ENCODE results near the gene TMPRSS6.

- TF ChIP-seq POLR2A (IDR thresholded peaks at IDR 0.05), result no peak
- no peak for TF ChIP-seq CTCF (IDR thresholded peaks at IDR 0.05)
- TF ChIP-seq EP300 (IDR thresholded peaks at IDR 0.05), result no peak
Measured at GRCh38 chr22:37026325-37026724, 83.2 kb downstream of the TMPRSS6 start.
